Neural cell (in vitro differentiated cells): ENCODE data around the gene LIMCH1. TPM values are rescaled to one million over a fixed set of nuclear protein-coding genes. Genes with fewer than 3 reads are reported as not detected.

Experiments
- H2AFZ ChIP-seq: fragments of 200-600, 300-800 bp; sonication (generic), shearing (Covaris generic); 2 replicates; pipeline ENCODE4 v1.6.0; 2014; ENCODE audit warnings: low read depth, mild to moderate bottlenecking, antibody characterized with exemption, low read length, moderate library complexity
- H3F3A ChIP-seq: fragments of 200-600 bp; shearing (Covaris generic); 2 replicates; pipeline ENCODE4 v1.6.1; 2016; ENCODE audit warnings: mild to moderate bottlenecking, moderate library complexity, mixed read lengths, antibody characterized with exemption, low read length; ENCODE audit not compliant: insufficient read depth, poor library complexity, severe bottlenecking
- H3K27ac ChIP-seq: fragments of 200-600, 300-800 bp; sonication (generic), shearing (Covaris generic); 2 replicates; pipeline ENCODE4 v1.5.1; 2014; ENCODE audit warnings: mild to moderate bottlenecking, low read length, moderate library complexity
- H3K27me3 ChIP-seq: fragments of 300-800, 200-600 bp; sonication (generic), shearing (Covaris generic); 2 replicates; pipeline ENCODE4 v1.6.0; 2014; ENCODE audit warnings: mild to moderate bottlenecking, low read depth, low read length, moderate library complexity; ENCODE audit not compliant: insufficient read depth
- H3K36me3 ChIP-seq: fragments of 300-800, 200-600 bp; sonication (generic), shearing (Covaris generic); 2 replicates; pipeline ENCODE4 v1.5.1; 2014; ENCODE audit warnings: mild to moderate bottlenecking, antibody characterized with exemption, low read length, moderate library complexity; ENCODE audit not compliant: insufficient read depth
- H3K4me2 ChIP-seq: fragments of 300-800, 200-600 bp; sonication (generic), shearing (Covaris generic); 2 replicates; pipeline ENCODE4 v1.6.0; 2014; ENCODE audit warnings: mild to moderate bottlenecking, low read length
- H3K4me3 ChIP-seq: fragments of 300-800, 200-600 bp; sonication (generic), shearing (Covaris generic); 2 replicates; pipeline ENCODE4 v1.5.1; 2014; ENCODE audit warnings: mild to moderate bottlenecking, low read length, moderate library complexity
- H3K79me2 ChIP-seq: fragments of 200-600 bp; shearing (Covaris generic); replicated peaks from 2 replicates; pipeline ENCODE4 v1.6.0; 2014; ENCODE audit warnings: mild to moderate bottlenecking, low read length, moderate library complexity; ENCODE audit not compliant: insufficient read depth
- H3K9ac ChIP-seq: fragments of 300-800, 200-600 bp; sonication (generic), shearing (Covaris generic); 2 replicates; pipeline ENCODE4 v1.6.1; 2016; ENCODE audit warnings: mild to moderate bottlenecking, low read length, mixed read lengths
- H3K9me2 ChIP-seq: fragments of 200-600 bp; shearing (Covaris generic); 2 replicates; pipeline ENCODE4 v1.6.1; 2016; ENCODE audit warnings: mild to moderate bottlenecking, low read length, mixed read lengths; ENCODE audit not compliant: insufficient read depth
- H3K9me3 ChIP-seq: fragments of 200-600, 300-800 bp; sonication (generic), shearing (Covaris generic); 2 replicates; pipeline ENCODE4 v1.6.1; 2016; ENCODE audit warnings: mild to moderate bottlenecking, mixed run types, low read length, moderate library complexity, mixed read lengths
- H4K20me1 ChIP-seq: fragments of 200-600 bp; shearing (Covaris generic); 2 replicates; pipeline ENCODE4 v1.6.1; 2016; ENCODE audit warnings: mild to moderate bottlenecking, mixed run types; ENCODE audit not compliant: insufficient read depth
- EP300 ChIP-seq: fragments of 450-650 bp; conservative IDR thresholded peaks from 2 replicates; pipeline ENCODE4 v1.6.1; 2014; ENCODE audit warnings: antibody characterized with exemption, mild to moderate bottlenecking, moderate library complexity; ENCODE audit not compliant: poor library complexity, severe bottlenecking
- EZH2 ChIP-seq: fragments of 200-600, 300-800 bp; shearing (Covaris generic), sonication (generic); IDR thresholded peaks from 2 replicates; pipeline ENCODE4 v1.6.1; 2014; ENCODE audit warnings: antibody characterized with exemption, low read length, borderline replicate concordance, mild to moderate bottlenecking; ENCODE audit not compliant: insufficient read depth, poor library complexity, severe bottlenecking
- MXI1 ChIP-seq: fragments of 450-650 bp; conservative IDR thresholded peaks from 2 replicates; pipeline ENCODE4 v1.6.1; 2014; ENCODE audit warnings: antibody characterized with exemption, mild to moderate bottlenecking; ENCODE audit not compliant: poor library complexity, severe bottlenecking
- POLR2AphosphoS5 ChIP-seq: IDR thresholded peaks from 2 replicates; pipeline ENCODE4 v1.6.1; 2012
- RAD21 ChIP-seq: fragments of 450-650 bp; conservative IDR thresholded peaks from 2 replicates; pipeline ENCODE4 v1.6.1; 2014; ENCODE audit warnings: antibody characterized with exemption, mild to moderate bottlenecking, moderate library complexity
- SMC3 ChIP-seq: fragments of 450-650 bp; conservative IDR thresholded peaks from 2 replicates; pipeline ENCODE4 v1.6.1; 2014; ENCODE audit warnings: antibody characterized with exemption, mild to moderate bottlenecking, moderate library complexity; ENCODE audit not compliant: poor library complexity
- TAF1 ChIP-seq: IDR thresholded peaks from 2 replicates; pipeline ENCODE4 v1.6.1; 2012; ENCODE audit warnings: low read depth
- polyA plus RNA-seq: library from polyadenylated mRNA; depleted of rRNA; stranded (reverse); fragments of >200 nt; gene quantifications from 2 replicates; pipeline ENCODE4 v1.2.3, GENCODE V29; 2014
- TF ChIP-seq, protein P1 (sequence below): fragments of 450-650 bp; IDR thresholded peaks from 2 replicates; pipeline ENCODE4 v1.5.1; 2014; ENCODE audit warnings: antibody characterized with exemption, mild to moderate bottlenecking, moderate library complexity; ENCODE audit not compliant: poor library complexity, severe bottlenecking
- TF ChIP-seq, protein P2 (sequence below): IDR thresholded peaks from 2 replicates; pipeline ENCODE4 v1.6.1; 2012; ENCODE audit warnings: borderline replicate concordance

Gene LIMCH1
- polyA plus RNA-seq, 1 donor from 2014 or later: 9.1 TPM

GRCh38 chr4:41599192-41599786, 61.3 kb downstream of the LIMCH1 start:
- Histone ChIP-seq H3K4me2 (no peak overlapping the region), H4K20me1 (no peaks in the 10 kb centered on the region), H3K9me3 (no peaks in the 10 kb centered on the region), H3K27me3 (no peaks in the 10 kb centered on the region), H3K4me3 (no peak overlapping the region), H3K27ac (no peak overlapping the region), H3K36me3 (no peaks in the 10 kb centered on the region), H3K9me2 (no peaks in the 10 kb centered on the region), H3F3A (no peaks in the 10 kb centered on the region), H2AFZ (no peak overlapping the region), H3K79me2 (no peaks in the 10 kb centered on the region), H3K9ac (no peak overlapping the region)
- TF ChIP-seq, protein P1, sequence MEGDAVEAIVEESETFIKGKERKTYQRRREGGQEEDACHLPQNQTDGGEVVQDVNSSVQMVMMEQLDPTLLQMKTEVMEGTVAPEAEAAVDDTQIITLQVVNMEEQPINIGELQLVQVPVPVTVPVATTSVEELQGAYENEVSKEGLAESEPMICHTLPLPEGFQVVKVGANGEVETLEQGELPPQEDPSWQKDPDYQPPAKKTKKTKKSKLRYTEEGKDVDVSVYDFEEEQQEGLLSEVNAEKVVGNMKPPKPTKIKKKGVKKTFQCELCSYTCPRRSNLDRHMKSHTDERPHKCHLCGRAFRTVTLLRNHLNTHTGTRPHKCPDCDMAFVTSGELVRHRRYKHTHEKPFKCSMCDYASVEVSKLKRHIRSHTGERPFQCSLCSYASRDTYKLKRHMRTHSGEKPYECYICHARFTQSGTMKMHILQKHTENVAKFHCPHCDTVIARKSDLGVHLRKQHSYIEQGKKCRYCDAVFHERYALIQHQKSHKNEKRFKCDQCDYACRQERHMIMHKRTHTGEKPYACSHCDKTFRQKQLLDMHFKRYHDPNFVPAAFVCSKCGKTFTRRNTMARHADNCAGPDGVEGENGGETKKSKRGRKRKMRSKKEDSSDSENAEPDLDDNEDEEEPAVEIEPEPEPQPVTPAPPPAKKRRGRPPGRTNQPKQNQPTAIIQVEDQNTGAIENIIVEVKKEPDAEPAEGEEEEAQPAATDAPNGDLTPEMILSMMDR: no peak
- TF ChIP-seq TAF1 (no peak), EP300 (no peak), POLR2AphosphoS5 (no peak), RAD21 (no peak)
- TF ChIP-seq, protein P2, sequence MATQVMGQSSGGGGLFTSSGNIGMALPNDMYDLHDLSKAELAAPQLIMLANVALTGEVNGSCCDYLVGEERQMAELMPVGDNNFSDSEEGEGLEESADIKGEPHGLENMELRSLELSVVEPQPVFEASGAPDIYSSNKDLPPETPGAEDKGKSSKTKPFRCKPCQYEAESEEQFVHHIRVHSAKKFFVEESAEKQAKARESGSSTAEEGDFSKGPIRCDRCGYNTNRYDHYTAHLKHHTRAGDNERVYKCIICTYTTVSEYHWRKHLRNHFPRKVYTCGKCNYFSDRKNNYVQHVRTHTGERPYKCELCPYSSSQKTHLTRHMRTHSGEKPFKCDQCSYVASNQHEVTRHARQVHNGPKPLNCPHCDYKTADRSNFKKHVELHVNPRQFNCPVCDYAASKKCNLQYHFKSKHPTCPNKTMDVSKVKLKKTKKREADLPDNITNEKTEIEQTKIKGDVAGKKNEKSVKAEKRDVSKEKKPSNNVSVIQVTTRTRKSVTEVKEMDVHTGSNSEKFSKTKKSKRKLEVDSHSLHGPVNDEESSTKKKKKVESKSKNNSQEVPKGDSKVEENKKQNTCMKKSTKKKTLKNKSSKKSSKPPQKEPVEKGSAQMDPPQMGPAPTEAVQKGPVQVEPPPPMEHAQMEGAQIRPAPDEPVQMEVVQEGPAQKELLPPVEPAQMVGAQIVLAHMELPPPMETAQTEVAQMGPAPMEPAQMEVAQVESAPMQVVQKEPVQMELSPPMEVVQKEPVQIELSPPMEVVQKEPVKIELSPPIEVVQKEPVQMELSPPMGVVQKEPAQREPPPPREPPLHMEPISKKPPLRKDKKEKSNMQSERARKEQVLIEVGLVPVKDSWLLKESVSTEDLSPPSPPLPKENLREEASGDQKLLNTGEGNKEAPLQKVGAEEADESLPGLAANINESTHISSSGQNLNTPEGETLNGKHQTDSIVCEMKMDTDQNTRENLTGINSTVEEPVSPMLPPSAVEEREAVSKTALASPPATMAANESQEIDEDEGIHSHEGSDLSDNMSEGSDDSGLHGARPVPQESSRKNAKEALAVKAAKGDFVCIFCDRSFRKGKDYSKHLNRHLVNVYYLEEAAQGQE: no peak

DNA sequence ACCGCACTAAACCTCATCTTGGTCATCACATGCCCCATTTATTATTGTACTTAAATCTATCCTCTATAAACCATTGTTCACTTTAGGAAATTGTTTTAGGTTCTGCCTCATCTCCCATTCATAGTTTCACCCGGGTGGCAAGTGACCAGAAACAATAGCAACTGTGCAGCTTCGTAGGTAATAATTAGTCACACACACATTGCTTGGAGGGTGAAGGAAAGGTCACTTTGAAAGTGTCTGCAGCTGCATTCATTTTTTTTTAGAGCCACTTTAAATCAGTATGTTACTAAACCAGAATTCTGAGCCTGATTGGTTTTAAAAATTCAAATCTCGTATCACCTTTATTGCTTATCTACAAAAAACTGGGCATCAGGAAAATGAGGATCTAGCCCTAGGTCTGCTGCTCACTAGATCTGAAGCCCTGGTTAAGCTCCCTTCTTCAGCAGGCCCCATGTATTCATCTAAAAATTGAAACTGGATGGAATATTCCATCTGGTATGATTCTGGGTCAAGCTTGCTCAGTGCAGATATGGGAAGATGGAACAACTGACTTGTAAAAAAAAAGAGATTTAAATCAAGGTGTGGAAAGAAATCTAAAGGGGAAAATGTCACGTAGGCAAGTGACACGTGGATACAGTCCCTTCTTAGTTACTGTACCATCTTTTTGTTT, 62.4 kb downstream of the LIMCH1 start:
- TF ChIP-seq, protein P2: no peak
- TF ChIP-seq POLR2AphosphoS5 (no peak), TAF1 (no peak), RAD21 (no peak), SMC3 (no peak), EP300 (no peak), EZH2 (no peak), MXI1 (no peak)
- TF ChIP-seq, protein P1: no peak
- H3K27ac ChIP-seq: no peak overlapping the region
- H3K9me3 ChIP-seq: no peaks in the 10 kb centered on the region
- no peaks in the 10 kb centered on the region for H3F3A ChIP-seq
- H3K27me3 ChIP-seq: no peaks in the 10 kb centered on the region
- no peak overlapping the region for H2AFZ ChIP-seq
- no peak overlapping the region for H3K4me3 ChIP-seq
- no peaks in the 10 kb centered on the region for H3K9me2 ChIP-seq
- no peaks in the 10 kb centered on the region for H4K20me1 ChIP-seq
- H3K9ac ChIP-seq: no peak overlapping the region
- H3K4me2 ChIP-seq: no peak overlapping the region
- H3K36me3 ChIP-seq: no peaks in the 10 kb centered on the region
- no peaks in the 10 kb centered on the region for H3K79me2 ChIP-seq
